PFSK-1 (cell line): Measurements from ENCODE around the gene CCDC169.

Experiments
- FOXP2 ChIP-seq: optimal IDR thresholded peaks from 2 replicates; pipeline ENCODE3; 2011; ENCODE audit warnings: borderline replicate concordance, control low read depth, inconsistent platforms; ENCODE audit not compliant: insufficient read depth; ENCODE audit errors: extremely low read length, extremely low read depth
- POLR2AphosphoS5 ChIP-seq: IDR thresholded peaks from 2 replicates; pipeline ENCODE4 v1.6.1; 2012; ENCODE audit warnings: low read depth, mild to moderate bottlenecking, control low read depth, low read length, moderate library complexity
- REST ChIP-seq, 2 experiments: IDR thresholded peaks; 2 replicates each; pipeline versions ENCODE4 v1.6.1 to v1.8.0; 2011 to 2012; ENCODE audit warnings: low read depth in 2 of 2, low read length in 2 of 2, control low read depth in 1 of 2, inconsistent platforms in 1 of 2, mild to moderate bottlenecking in 1 of 2, moderate library complexity in 1 of 2; ENCODE audit not compliant: insufficient read depth in 1 of 2
- SIN3A ChIP-seq: IDR thresholded peaks from 2 replicates; pipeline ENCODE4 v1.6.1; 2012; ENCODE audit warnings: mild to moderate bottlenecking, low read length, moderate library complexity, borderline replicate concordance; ENCODE audit not compliant: insufficient read depth
- TAF1 ChIP-seq: IDR thresholded peaks from 2 replicates; pipeline ENCODE4 v1.6.1; 2012; ENCODE audit warnings: low read length, control low read depth, borderline replicate concordance; ENCODE audit not compliant: insufficient read depth

CCDC169 gene

GRCh38 chr13:36337938-36338641, 40.5 kb upstream of the CCDC169 start:
- TF ChIP-seq REST (IDR thresholded peaks at IDR 0.05; ENCODE audit: insufficient read depth in 1 of 2, low read depth in 2 of 2, low read length in 2 of 2) (no peak), SIN3A (no peak), TAF1 (no peak), POLR2AphosphoS5 (no peak)

GRCh38 chr13:36332986-36333385, 35.4 kb upstream of the CCDC169 start:
- TF ChIP-seq POLR2AphosphoS5 = no peak
- no peak for TF ChIP-seq FOXP2
- TF ChIP-seq TAF1 = no peak
- TF ChIP-seq SIN3A = no peak
- TF ChIP-seq REST (IDR thresholded peaks at IDR 0.05; ENCODE audit: insufficient read depth in 1 of 2, low read depth in 2 of 2, low read length in 2 of 2) = no peak

GRCh38 chr13:36331280-36331679, 33.7 kb upstream of the CCDC169 start:
- no peak for TF ChIP-seq TAF1
- no peak for TF ChIP-seq REST (IDR thresholded peaks at IDR 0.05; ENCODE audit: insufficient read depth in 1 of 2, low read depth in 2 of 2, low read length in 2 of 2)
- TF ChIP-seq FOXP2 = no peak
- TF ChIP-seq POLR2AphosphoS5 = no peak
- no peak for TF ChIP-seq SIN3A

- TF ChIP-seq REST (IDR thresholded peaks at IDR 0.05; ENCODE audit: insufficient read depth in 1 of 2, low read depth in 2 of 2, low read length in 2 of 2) = no peak
- no peak for TF ChIP-seq FOXP2
- no peak for TF ChIP-seq SIN3A
- no peak for TF ChIP-seq POLR2AphosphoS5
- TF ChIP-seq TAF1 = no peak
These were observed 31.7 kb upstream of the CCDC169 start for GRCh38 chr13:36329361-36329760.

GRCh38 chr13:36328821-36329220, 31.2 kb upstream of the CCDC169 start:
- no peak for TF ChIP-seq POLR2AphosphoS5
- TF ChIP-seq FOXP2 = no peak
- TF ChIP-seq TAF1 = no peak
- no peak for TF ChIP-seq REST (IDR thresholded peaks at IDR 0.05; ENCODE audit: insufficient read depth in 1 of 2, low read depth in 2 of 2, low read length in 2 of 2)
- no peak for TF ChIP-seq SIN3A
